ENCODE measurements around the gene NKX6-1. TPM values are rescaled to one million over a fixed set of nuclear protein-coding genes. Genes with fewer than 3 reads are reported as not detected.

The NKX6-1 gene
- total RNA-seq, 2 donors from 2014 or later = not detected

- DNase-seq (ENCODE audit: low spot score in 2 of 2) (no peak), ATAC-seq (no peak)
- H3K36me3 Mint-ChIP-seq = peaks cover 11 to 55% of the 10 kb centered on the region in 2 donors
- H3K27ac Mint-ChIP-seq = no peak overlapping the region
- H3K9me3 Mint-ChIP-seq = peaks cover 0 to 9% of the 10 kb centered on the region in 2 donors
Measured at GRCh38 chr4:84501721-84502267, 2.7 kb upstream of the NKX6-1 start.

- H3K27ac Mint-ChIP-seq = no peak overlapping the region
- H3K9me3 Mint-ChIP-seq = peaks cover 0 to 9% of the 10 kb centered on the region in 2 donors
- H3K36me3 Mint-ChIP-seq = peaks cover 11 to 61% of the 10 kb centered on the region in 2 donors
- no peak for ATAC-seq
- no peak for DNase-seq (ENCODE audit: low spot score in 2 of 2)
Measured at GRCh38 chr4:84501202-84501503, 2.1 kb upstream of the NKX6-1 start.

- no peak for ATAC-seq
- no peak for DNase-seq (ENCODE audit: low spot score in 2 of 2)
- H3K9me3 Mint-ChIP-seq = peaks cover 0 to 9% of the 10 kb centered on the region in 2 donors
- H3K36me3 Mint-ChIP-seq = peaks cover 14 to 67% of the 10 kb centered on the region in 2 donors
- H3K27ac Mint-ChIP-seq = peak overlapping the region in 1 of 2 donors; percentile 72
Measured at GRCh38 chr4:84500386-84501201, 1.5 kb upstream of the NKX6-1 start.

GRCh38 chr4:84499624-84499982 lies 511 bp upstream of the NKX6-1 start:
- DNase-seq (ENCODE audit: low spot score in 2 of 2) (no peak), ATAC-seq (no peak)
- Mint-ChIP-seq H3K36me3 (peaks cover 19 to 68% of the 10 kb centered on the region in 2 donors), H3K9me3 (peaks cover 0 to 9% of the 10 kb centered on the region in 2 donors), H3K27ac (peak overlapping the region in 1 of 2 donors; percentile 22)

- ATAC-seq (peak in 1 of 2 donors; percentile 34), DNase-seq (ENCODE audit: low spot score in 2 of 2) (peak in 1 of 2 donors; percentile 36)
- peaks cover 0 to 9% of the 10 kb centered on the region in 2 donors for H3K9me3 Mint-ChIP-seq
- H3K36me3 Mint-ChIP-seq = peaks cover 19 to 64% of the 10 kb centered on the region in 2 donors
- peak overlapping the region in 1 of 2 donors; percentile 93 for H3K27ac Mint-ChIP-seq
Measured at GRCh38 chr4:84498203-84498934, 723 bp downstream of the NKX6-1 start.

GRCh38 chr4:84497504-84498202 lies 1.4 kb downstream of the NKX6-1 start:
- Mint-ChIP-seq H3K27ac (no peak overlapping the region), H3K9me3 (peaks cover 0 to 9% of the 10 kb centered on the region in 2 donors)
- peak in 1 of 2 donors; percentile 13 for ATAC-seq

GRCh38 chr4:84496706-84497503 lies 2.2 kb downstream of the NKX6-1 start:
- Mint-ChIP-seq H3K36me3 (peaks cover 19 to 55% of the 10 kb centered on the region in 2 donors), H3K9me3 (peaks cover 0 to 5% of the 10 kb centered on the region in 2 donors), H3K27ac (peak overlapping the region in 1 of 2 donors; percentile 72)
- DNase-seq (ENCODE audit: low spot score in 2 of 2) = no peak
- ATAC-seq = no peak

More at GRCh38 chr4:84497504-84498202, 1.4 kb downstream of the NKX6-1 start:
- no peak for DNase-seq (ENCODE audit: low spot score in 2 of 2)
- H3K36me3 Mint-ChIP-seq = peaks cover 19 to 62% of the 10 kb centered on the region in 2 donors

- ATAC-seq = no peak
- Mint-ChIP-seq H3K9me3 (peaks cover 0 to 5% of the 10 kb centered on the region in 2 donors), H3K27ac (no peak overlapping the region), H3K36me3 (peaks cover 19 to 52% of the 10 kb centered on the region in 2 donors)
- DNase-seq (ENCODE audit: low spot score in 2 of 2) = no peak
Measured at GRCh38 chr4:84496331-84496705, 2.8 kb downstream of the NKX6-1 start.

- DNase-seq (ENCODE audit: low spot score in 2 of 2) (no peak), ATAC-seq (no peak)
- Mint-ChIP-seq H3K9me3 (peaks cover 0 to 5% of the 10 kb centered on the region in 2 donors), H3K36me3 (peaks cover 24 to 50% of the 10 kb centered on the region in 2 donors), H3K27ac (peak overlapping the region in 1 of 2 donors; percentile 44)
Measured at GRCh38 chr4:84495794-84496261, 3.3 kb downstream of the NKX6-1 start.

- no peak for ATAC-seq
- DNase-seq (ENCODE audit: low spot score in 2 of 2) = no peak
- Mint-ChIP-seq H3K27ac (peak overlapping the region in 1 of 2 donors; percentile 44), H3K36me3 (peaks cover 20 to 46% of the 10 kb centered on the region in 2 donors), H3K9me3 (peaks cover 0 to 4% of the 10 kb centered on the region in 2 donors)
Measured at GRCh38 chr4:84495118-84495793, 3.8 kb downstream of the NKX6-1 start.

- H3K9me3 Mint-ChIP-seq = no peaks in the 10 kb centered on the region
- H3K27ac Mint-ChIP-seq = no peak overlapping the region
- ATAC-seq = no peak
Measured at GRCh38 chr4:84494531-84494930, 4.6 kb downstream of the NKX6-1 start.

GRCh38 chr4:84494076-84494475 lies 5.0 kb downstream of the NKX6-1 start:
- Mint-ChIP-seq H3K27ac (no peak overlapping the region), H3K36me3 (peaks cover 14 to 34% of the 10 kb centered on the region in 2 donors), H3K9me3 (no peaks in the 10 kb centered on the region)
- DNase-seq (ENCODE audit: low spot score in 2 of 2) = no peak
- no peak for ATAC-seq

More at GRCh38 chr4:84494531-84494930, 4.6 kb downstream of the NKX6-1 start:
- H3K36me3 Mint-ChIP-seq = peaks cover 14 to 38% of the 10 kb centered on the region in 2 donors
- no peak for DNase-seq (ENCODE audit: low spot score in 2 of 2)

GRCh38 chr4:84493092-84493850 lies 5.8 kb downstream of the NKX6-1 start:
- no peaks in the 10 kb centered on the region for H3K9me3 Mint-ChIP-seq
- peak in 1 of 2 donors; percentile 71 for ATAC-seq
- peaks cover 14 to 32% of the 10 kb centered on the region in 2 donors for H3K36me3 Mint-ChIP-seq
- peak overlapping the region in 1 of 2 donors; percentile 77 for H3K27ac Mint-ChIP-seq
- no peak for DNase-seq (ENCODE audit: low spot score in 2 of 2)

GRCh38 chr4:84492737-84493091 lies 6.4 kb downstream of the NKX6-1 start:
- Mint-ChIP-seq H3K27ac (no peak overlapping the region), H3K36me3 (peaks cover 14 to 32% of the 10 kb centered on the region in 2 donors), H3K9me3 (no peaks in the 10 kb centered on the region)
- ATAC-seq (no peak), DNase-seq (ENCODE audit: low spot score in 2 of 2) (no peak)

GRCh38 chr4:84492290-84492689 lies 6.8 kb downstream of the NKX6-1 start:
- ATAC-seq (no peak), DNase-seq (ENCODE audit: low spot score in 2 of 2) (no peak)
- Mint-ChIP-seq H3K27ac (no peak overlapping the region), H3K9me3 (no peaks in the 10 kb centered on the region), H3K36me3 (peaks cover 14 to 32% of the 10 kb centered on the region in 2 donors)
